Hematopoietic multipotent progenitor cell treated with erythropoietin and hydrocortisone succinate and interleukin-3 and kit ligand, for 4 days (in vitro differentiated cells): Measurements from ENCODE around the gene TRAPPC2.
"Not testable (repeated sequence)": the region's sequence is repeated elsewhere in the genome, so short reads cannot be mapped to it uniquely, and the experiment has no call there.

Experiments
- DNase-seq: peaks from one replicate; pipeline ENCODE4 v3.0.0-alpha.2; 2015

The TRAPPC2 gene

GRCh38 chrX:13742397-13743176 lies 8.2 kb upstream of the TRAPPC2 start:
- DNase-seq = peak; percentile 67

GRCh38 chrX:13741695-13742094 lies 7.3 kb upstream of the TRAPPC2 start:
- no peak for DNase-seq

GRCh38 chrX:13733506-13733905 lies 914 bp downstream of the TRAPPC2 start:
- no peak for DNase-seq

- no peak for DNase-seq
Observed at GRCh38 chrX:13732246-13733067, 2.0 kb downstream of the TRAPPC2 start.

- DNase-seq = not testable (repeated sequence)
Observed at GRCh38 chrX:13730523-13730922, 3.9 kb downstream of the TRAPPC2 start.

GRCh38 chrX:13726583-13726982 lies 7.8 kb downstream of the TRAPPC2 start:
- not testable (repeated sequence) for DNase-seq

GRCh38 chrX:13724878-13725277 lies 9.5 kb downstream of the TRAPPC2 start:
- not testable (repeated sequence) for DNase-seq

GRCh38 chrX:13721819-13722519 lies 12.5 kb downstream of the TRAPPC2 start:
- DNase-seq = peak; percentile 86

GRCh38 chrX:13721371-13721770 lies 13.0 kb downstream of the TRAPPC2 start:
- DNase-seq = no peak

GRCh38 chrX:13719192-13719856 lies 15.1 kb downstream of the TRAPPC2 start:
- no peak for DNase-seq

GRCh38 chrX:13717700-13718472 lies 16.5 kb downstream of the TRAPPC2 start:
- DNase-seq = no peak

GRCh38 chrX:13716905-13717304 lies 17.5 kb downstream of the TRAPPC2 start:
- no peak for DNase-seq

- no peak for DNase-seq
Observed at GRCh38 chrX:13716455-13716854, 18.0 kb downstream of the TRAPPC2 start.

- no peak for DNase-seq
Observed at GRCh38 chrX:13711141-13711540, 23.3 kb downstream of the TRAPPC2 start.

GRCh38 chrX:13703589-13703988 lies 30.8 kb downstream of the TRAPPC2 start:
- no peak for DNase-seq

- DNase-seq = no peak
Observed at GRCh38 chrX:13703135-13703534, 31.3 kb downstream of the TRAPPC2 start.

GRCh38 chrX:13702111-13702789 lies 32.2 kb downstream of the TRAPPC2 start:
- peak; percentile 27 for DNase-seq

- DNase-seq = peak; percentile 34
Observed at GRCh38 chrX:13700380-13700779, 34.0 kb downstream of the TRAPPC2 start.

- peak; percentile 54 for DNase-seq
Observed at GRCh38 chrX:13699183-13699826, 35.1 kb downstream of the TRAPPC2 start.

- DNase-seq = no peak
Observed at GRCh38 chrX:13698432-13698831, 36.0 kb downstream of the TRAPPC2 start.

GRCh38 chrX:13697976-13698375 lies 36.4 kb downstream of the TRAPPC2 start:
- peak; percentile 6 for DNase-seq
